Adrenal gland (tissue), 12 donors: ENCODE results near the gene C13orf46. TPM values are rescaled to one million over a fixed set of nuclear protein-coding genes. Genes with fewer than 3 reads are reported as not detected.

ENCODE experiments used
- DNase-seq, 7 donors: peaks; one replicate each; pipeline ENCODE4 v3.0.0-alpha.2; 2019 to 2020
- H3K27ac ChIP-seq, 5 donors: fragments of 200-600 bp; sonication (generic) in 4 of 5; 1 replicate in 3 of 5; 2 replicates in 2 of 5; pipeline versions ENCODE4 v1.5.1 to v1.8.0; 2016 to 2020; ENCODE audit warnings: mild to moderate bottlenecking in 1 of 5
- H3K27me3 ChIP-seq: fragments of 200-600 bp; 2 replicates; pipeline ENCODE4 v1.8.0; 2021
- H3K36me3 ChIP-seq, 2 donors: fragments of 200-600 bp; replicated peaks in 1 of 2; 1 replicate in 1 of 2; 2 replicates in 1 of 2; pipeline versions ENCODE4 v1.5.1 to v1.8.0; 2018 to 2022
- H3K4me1 ChIP-seq, 2 donors: fragments of 200-600 bp; replicated peaks in 1 of 2; 1 replicate in 1 of 2; 2 replicates in 1 of 2; pipeline versions ENCODE4 v1.5.1 to v1.8.0; 2018 to 2021
- H3K4me3 ChIP-seq, 4 donors: fragments of 200-600 bp; sonication (generic) in 3 of 4; one replicate each; pipeline ENCODE4 v1.5.1; 2016 to 2018
- H3K9me3 ChIP-seq, 3 donors: fragments of 200-600 bp; sonication (generic) in 1 of 3; replicated peaks in 1 of 3; 1 replicate in 2 of 3; 2 replicates in 1 of 3; pipeline versions ENCODE4 v1.5.1 to v1.8.0; 2016 to 2021
- POLR2A ChIP-seq, 2 donors: fragments of 450-650 bp; IDR thresholded peaks; one replicate each; pipeline ENCODE4 v1.6.1; 2017; ENCODE audit warnings: antibody characterized with exemption in 2 of 2, mild to moderate bottlenecking in 2 of 2, moderate library complexity in 1 of 2
- WGBS, 4 donors: extraction: QIAGEN DNeasy Blood & Tissue Kit in 2 of 4; methylation state at CpG; one replicate each; pipeline versions ENCODE4 v1.1.5 to v1.1.7; 2013 to 2017; 5-methylcytosine and 5-hydroxymethylcytosine counted together
- intact Hi-C, 2 donors: fragments of 100-400 bp; cut with DNase I; formaldehyde crosslinking; loops; one replicate each; pipeline versions ENCODE4 v1.14.1 to v1.15.0; 2022 to 2023
- polyA plus RNA-seq, 3 donors: library from polyadenylated mRNA; stranded (reverse); fragments of 200-250 nt in 2 of 3; fragments of 350-450 nt in 1 of 3; fragmentation: Illumina TruSeq in 1 of 3; extraction: RNeasy Lipid Tissue Mini Kit (QIAGEN cat#74804) in 1 of 3; gene quantifications; one replicate each; pipeline ENCODE4 v1.2.3, GENCODE V29; 2013 to 2014
- total RNA-seq, 9 donors: library from RNA; depleted of rRNA in 4 of 9; stranded (reverse); fragments of >200 nt in 4 of 9; fragments of 120-200 nt in 1 of 9; fragmentation: NEBNext Ultra II Directional in 1 of 9; extraction: Animal tissue kit (Norgen Biotek cat#: 25700) in 1 of 9; gene quantifications; one replicate each; pipeline versions ENCODE4 v1.1.0 to v1.2.4, GENCODE V29; 2013 to 2023
- TF ChIP-seq, protein P1 (sequence below), 6 experiments: fragments of 450-650 bp in 4 of 6; fragments of 200-600 bp in 2 of 6; sonication (generic) in 1 of 6; IDR thresholded peaks; 1 replicate in 5 of 6; 2 replicates in 1 of 6; pipeline versions ENCODE4 v1.5.1 to v1.8.0; 2016 to 2021; ENCODE audit warnings: antibody characterized with exemption in 6 of 6, mild to moderate bottlenecking in 2 of 6, moderate library complexity in 1 of 6
- donor health status: healthy with polysubstance abuse.
- donor health status: Bipolar disorder and iron deficiency.
- donor health status: DM: yes; HTN: yes; CAD: no.
- donor health status: DM: no; HTN: no; CAD: no.
- donor health status: DM: no; HTN: no; CAD: no.
- donor health status: DM: yes; HTN: yes; CAD: no.

Gene C13orf46
- total and polyA plus RNA-seq, 12 donors, result 0.06 to 0.88 (median 0.19) TPM; not detected in 3

DNA sequence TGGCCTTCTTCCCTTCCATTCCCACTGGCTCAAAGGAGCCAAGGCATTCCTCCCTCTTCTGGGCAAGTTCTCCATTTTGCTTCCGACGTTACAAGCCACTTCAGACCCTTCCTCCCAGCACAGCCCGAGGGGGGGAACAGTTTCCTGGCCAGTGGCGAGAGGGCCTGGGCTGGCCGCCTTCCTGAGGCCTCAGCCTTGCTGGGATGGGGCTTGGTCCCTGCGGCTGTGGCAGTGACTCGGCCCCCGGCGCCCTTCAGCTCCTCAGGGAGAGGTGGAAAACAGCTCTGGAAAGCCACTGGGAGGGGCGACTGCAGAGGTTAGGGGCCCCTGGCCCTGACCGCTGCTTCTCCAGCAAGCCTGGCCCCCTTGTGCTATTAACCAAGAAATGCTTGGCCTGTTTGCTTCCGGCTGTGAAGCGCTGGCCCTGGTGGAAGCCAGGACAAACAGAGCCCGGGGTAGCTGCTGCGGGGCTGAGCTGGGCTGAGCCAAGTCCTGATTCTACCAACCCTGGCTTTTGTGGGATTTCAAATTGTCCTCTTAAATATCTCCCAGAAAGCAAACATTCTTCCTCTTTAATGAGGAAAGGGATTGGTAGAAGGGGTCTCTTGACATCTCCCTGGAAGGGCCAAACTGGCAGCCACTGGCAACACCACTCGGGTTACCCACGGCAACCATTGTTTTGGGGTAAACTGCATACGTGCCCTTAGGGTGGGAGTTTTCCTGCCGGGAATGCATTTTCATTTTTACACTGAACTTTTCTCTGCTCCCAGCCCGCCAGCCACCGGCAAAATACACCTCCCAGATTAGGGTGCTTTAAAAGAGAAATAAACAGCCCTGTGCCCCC is 38.7 kb downstream of the C13orf46 start:
- TF ChIP-seq, protein P1, sequence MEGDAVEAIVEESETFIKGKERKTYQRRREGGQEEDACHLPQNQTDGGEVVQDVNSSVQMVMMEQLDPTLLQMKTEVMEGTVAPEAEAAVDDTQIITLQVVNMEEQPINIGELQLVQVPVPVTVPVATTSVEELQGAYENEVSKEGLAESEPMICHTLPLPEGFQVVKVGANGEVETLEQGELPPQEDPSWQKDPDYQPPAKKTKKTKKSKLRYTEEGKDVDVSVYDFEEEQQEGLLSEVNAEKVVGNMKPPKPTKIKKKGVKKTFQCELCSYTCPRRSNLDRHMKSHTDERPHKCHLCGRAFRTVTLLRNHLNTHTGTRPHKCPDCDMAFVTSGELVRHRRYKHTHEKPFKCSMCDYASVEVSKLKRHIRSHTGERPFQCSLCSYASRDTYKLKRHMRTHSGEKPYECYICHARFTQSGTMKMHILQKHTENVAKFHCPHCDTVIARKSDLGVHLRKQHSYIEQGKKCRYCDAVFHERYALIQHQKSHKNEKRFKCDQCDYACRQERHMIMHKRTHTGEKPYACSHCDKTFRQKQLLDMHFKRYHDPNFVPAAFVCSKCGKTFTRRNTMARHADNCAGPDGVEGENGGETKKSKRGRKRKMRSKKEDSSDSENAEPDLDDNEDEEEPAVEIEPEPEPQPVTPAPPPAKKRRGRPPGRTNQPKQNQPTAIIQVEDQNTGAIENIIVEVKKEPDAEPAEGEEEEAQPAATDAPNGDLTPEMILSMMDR (IDR thresholded peaks at IDR 0.05), result no peak
- no peak for TF ChIP-seq POLR2A (IDR thresholded peaks at IDR 0.05)
- Histone ChIP-seq H3K27me3 (no peaks in the 10 kb centered on the region), H3K9me3 (no peaks in the 10 kb centered on the region), H3K4me3 (no peak overlapping the region), H3K4me1 (no peaks in the 10 kb centered on the region), H3K27ac (no peak overlapping the region), H3K36me3 (no peaks in the 10 kb centered on the region)
- WGBS, 4 donors, result 60 to 75% (median 63%) methylated on average over 16 to 21 of the region's 21 CpGs
- intact Hi-C loops, result no loop called here
- no peak for DNase-seq

GRCh38 chr13:113934576-113934975 is 39.3 kb downstream of the C13orf46 start:
- H3K9me3 ChIP-seq, result no peaks in the 10 kb centered on the region
- no peak for DNase-seq
- H3K36me3 ChIP-seq, result no peaks in the 10 kb centered on the region
- H3K4me1 ChIP-seq, result no peaks in the 10 kb centered on the region
- H3K4me3 ChIP-seq, result no peak overlapping the region
- no peak overlapping the region for H3K27ac ChIP-seq
- TF ChIP-seq, protein P1 (IDR thresholded peaks at IDR 0.05), result no peak
- no peak for TF ChIP-seq POLR2A (IDR thresholded peaks at IDR 0.05)
- H3K27me3 ChIP-seq, result no peaks in the 10 kb centered on the region
- intact Hi-C loops, result no loop called here
- 76 to 91% (median 87%) methylated on average over 14 of the region's 14 CpGs for WGBS, 4 donors

GRCh38 chr13:113933901-113934300 is 40.0 kb downstream of the C13orf46 start:
- intact Hi-C loops, result no loop called here
- no peaks in the 10 kb centered on the region for H3K36me3 ChIP-seq
- WGBS, 4 donors, result 89 to 95% (median 91%) methylated on average over 22 of the region's 22 CpGs
- TF ChIP-seq, protein P1 (IDR thresholded peaks at IDR 0.05), result no peak
- TF ChIP-seq POLR2A (IDR thresholded peaks at IDR 0.05), result no peak
- H3K9me3 ChIP-seq, result no peaks in the 10 kb centered on the region
- no peaks in the 10 kb centered on the region for H3K27me3 ChIP-seq
- DNase-seq, result peak in 1 of 7 donors; percentile 3
- H3K27ac ChIP-seq, result no peak overlapping the region
- H3K4me3 ChIP-seq, result no peak overlapping the region
- H3K4me1 ChIP-seq, result no peaks in the 10 kb centered on the region

- intact Hi-C loops, result no loop called here
- no peaks in the 10 kb centered on the region for H3K36me3 ChIP-seq
- DNase-seq, result peak in 2 of 7 donors; percentile 1 to 5
- H3K9me3 ChIP-seq, result no peaks in the 10 kb centered on the region
- H3K4me1 ChIP-seq, result peaks cover 0 to 4% of the 10 kb centered on the region in 2 donors
- H3K27ac ChIP-seq, result no peak overlapping the region
- H3K4me3 ChIP-seq, result no peak overlapping the region
- H3K27me3 ChIP-seq, result no peaks in the 10 kb centered on the region
- 64 to 77% (median 72%) methylated on average over 14 to 16 of the region's 16 CpGs for WGBS, 4 donors
- TF ChIP-seq POLR2A (IDR thresholded peaks at IDR 0.05), result no peak
- TF ChIP-seq, protein P1 (IDR thresholded peaks at IDR 0.05), result no peak
Observed at GRCh38 chr13:113931841-113932459, 41.9 kb downstream of the C13orf46 start.
